ENCODE measurements around the gene LCORL.

DNA sequence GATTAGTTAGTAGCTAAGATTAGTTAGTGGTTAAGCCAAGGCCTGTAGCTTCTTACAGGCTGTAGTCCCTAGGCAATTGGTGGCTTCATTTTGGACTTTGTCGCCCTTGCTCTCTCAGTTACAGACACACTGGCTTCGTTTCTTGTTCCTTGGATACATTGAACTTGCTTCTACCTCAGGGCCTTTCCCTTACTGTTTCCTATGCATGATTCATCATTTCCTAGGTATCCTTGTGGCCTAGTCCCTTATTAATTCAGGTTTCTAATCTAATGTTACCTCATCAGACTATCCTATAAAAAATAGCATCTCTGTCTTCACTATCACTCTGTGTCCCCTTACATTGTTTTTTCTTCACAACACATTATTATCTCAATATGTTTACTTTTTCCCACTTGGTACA lies 45.5 kb upstream of the LCORL start:
- TF ChIP-seq POLR2A (IDR thresholded peaks at IDR 0.05): no peak
- TF ChIP-seq, protein P1, sequence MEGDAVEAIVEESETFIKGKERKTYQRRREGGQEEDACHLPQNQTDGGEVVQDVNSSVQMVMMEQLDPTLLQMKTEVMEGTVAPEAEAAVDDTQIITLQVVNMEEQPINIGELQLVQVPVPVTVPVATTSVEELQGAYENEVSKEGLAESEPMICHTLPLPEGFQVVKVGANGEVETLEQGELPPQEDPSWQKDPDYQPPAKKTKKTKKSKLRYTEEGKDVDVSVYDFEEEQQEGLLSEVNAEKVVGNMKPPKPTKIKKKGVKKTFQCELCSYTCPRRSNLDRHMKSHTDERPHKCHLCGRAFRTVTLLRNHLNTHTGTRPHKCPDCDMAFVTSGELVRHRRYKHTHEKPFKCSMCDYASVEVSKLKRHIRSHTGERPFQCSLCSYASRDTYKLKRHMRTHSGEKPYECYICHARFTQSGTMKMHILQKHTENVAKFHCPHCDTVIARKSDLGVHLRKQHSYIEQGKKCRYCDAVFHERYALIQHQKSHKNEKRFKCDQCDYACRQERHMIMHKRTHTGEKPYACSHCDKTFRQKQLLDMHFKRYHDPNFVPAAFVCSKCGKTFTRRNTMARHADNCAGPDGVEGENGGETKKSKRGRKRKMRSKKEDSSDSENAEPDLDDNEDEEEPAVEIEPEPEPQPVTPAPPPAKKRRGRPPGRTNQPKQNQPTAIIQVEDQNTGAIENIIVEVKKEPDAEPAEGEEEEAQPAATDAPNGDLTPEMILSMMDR (IDR thresholded peaks at IDR 0.05): no peak

Data from heart left ventricle (tissue), 13 donors.